ENCODE results near the gene OR5V1.
"Not testable (repeated sequence)": the region's sequence is repeated elsewhere in the genome, so short reads cannot be mapped to it uniquely, and the experiment has no call there.

OR5V1 gene

DNA sequence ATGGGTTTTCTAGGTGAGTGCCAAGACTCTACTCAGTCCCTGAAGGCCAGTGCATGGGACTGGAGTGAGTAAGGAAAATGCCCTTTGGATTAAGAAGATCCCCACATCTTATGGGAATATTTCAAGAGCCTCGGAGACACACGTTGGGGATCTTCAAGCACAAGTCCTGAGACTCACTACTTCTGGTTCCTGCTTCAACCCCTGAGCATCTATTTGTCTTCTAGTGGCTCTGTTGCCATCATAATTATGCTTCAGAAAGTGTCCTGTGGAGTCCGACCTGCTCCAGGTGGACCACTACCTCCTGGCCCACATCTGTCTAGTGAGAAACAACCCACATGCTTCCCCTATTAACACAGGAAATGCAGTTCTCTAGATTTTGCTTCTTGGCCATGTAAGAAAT lies at the start of gene OR5V1:
Gene OR5V1 (minus strand): TSS at position 101 of the 400 bp plus-strand sequence. CDS start 12,670 bp downstream, outside the sequence.
- no peak for DNase-seq (ENCODE audit: low read depth)

DNA sequence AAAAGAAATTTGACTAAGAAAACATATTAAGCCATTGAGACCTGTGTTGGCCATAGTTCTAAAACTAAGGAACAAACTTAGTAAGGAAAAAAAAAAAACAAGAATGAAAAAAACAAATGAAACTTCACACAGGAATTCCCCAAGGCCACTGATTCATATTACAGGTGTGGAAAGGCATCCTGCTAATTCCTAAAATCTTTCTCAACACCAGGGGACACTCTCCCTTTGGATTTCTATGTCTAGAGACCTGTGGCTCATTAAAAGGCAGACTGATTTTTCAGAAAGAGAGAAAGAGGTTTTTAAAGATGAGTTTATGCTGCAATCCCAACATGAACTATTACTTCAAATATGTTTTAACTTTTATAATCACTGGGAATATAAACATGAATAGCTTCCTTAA lies 45.9 kb upstream of the OR5V1 start, which contains the start of gene OR12D1:
Gene OR12D1 (plus strand): TSS at position 341 of the 400 bp plus-strand sequence.
- no peak for DNase-seq (ENCODE audit: low read depth)

DNA sequence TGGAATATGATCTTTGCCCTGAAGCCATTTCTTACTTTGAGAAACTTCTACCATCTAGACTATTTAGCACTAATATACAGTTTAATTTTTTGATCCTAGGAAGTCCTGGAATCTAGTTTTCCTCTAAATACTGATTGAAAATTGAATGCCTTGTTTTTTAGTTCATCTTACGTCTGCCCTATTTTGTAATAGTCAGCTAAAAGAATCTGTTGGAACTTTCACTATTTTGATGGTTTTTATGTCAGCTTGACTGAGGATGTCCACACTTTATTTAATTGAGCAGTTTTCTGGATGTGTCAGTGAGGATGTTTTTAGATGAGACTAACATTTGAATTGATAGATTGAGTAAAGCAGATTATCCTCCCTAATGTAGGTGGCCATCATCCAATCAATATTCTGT lies 35.1 kb upstream of the OR5V1 start:
- no peak for DNase-seq (ENCODE audit: low read depth)

DNA sequence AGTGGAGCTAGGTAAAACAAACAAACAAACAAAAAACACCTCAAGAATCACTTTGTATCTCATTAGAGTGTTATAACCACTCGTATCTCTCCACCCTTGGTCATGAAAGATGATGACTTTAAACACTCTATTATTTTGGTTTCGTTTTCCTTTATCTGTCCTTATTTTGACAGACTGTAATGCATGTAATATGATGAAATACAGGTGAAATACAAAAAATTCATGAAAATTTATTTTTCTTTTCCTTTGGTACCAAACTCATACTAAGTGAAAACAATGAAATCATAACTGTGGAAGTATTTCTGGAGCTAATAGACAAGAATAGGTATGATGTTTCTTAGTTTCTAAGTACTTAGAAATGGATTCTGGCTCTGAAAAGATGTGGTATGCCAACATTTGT lies 30.9 kb upstream of the OR5V1 start:
- no peak for DNase-seq (ENCODE audit: low read depth)

DNA sequence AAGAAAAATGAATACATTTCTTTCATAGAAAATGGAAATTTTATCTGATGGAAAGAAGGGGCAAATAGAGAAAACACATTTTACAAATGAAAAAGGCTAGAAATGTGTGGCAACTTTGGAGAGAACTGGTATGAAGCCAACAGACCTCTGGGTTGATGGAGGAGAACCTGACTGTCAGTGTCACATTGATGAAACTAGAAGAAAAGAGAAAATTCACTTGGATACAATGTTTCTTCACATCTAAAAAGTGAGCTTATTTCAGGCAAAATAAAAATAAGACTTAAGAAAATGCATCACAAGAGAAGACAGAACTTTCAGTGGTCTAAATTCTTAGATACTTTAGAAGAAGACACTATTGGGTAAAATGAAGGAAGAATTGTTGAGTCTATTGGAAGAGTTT lies 26.7 kb upstream of the OR5V1 start, which contains the start of gene OR12D2:
Gene OR12D2 (plus strand): TSS at position 301 of the 400 bp plus-strand sequence. CDS start 1,069 bp downstream, outside the sequence.
- no peak for DNase-seq (ENCODE audit: low read depth)

DNA sequence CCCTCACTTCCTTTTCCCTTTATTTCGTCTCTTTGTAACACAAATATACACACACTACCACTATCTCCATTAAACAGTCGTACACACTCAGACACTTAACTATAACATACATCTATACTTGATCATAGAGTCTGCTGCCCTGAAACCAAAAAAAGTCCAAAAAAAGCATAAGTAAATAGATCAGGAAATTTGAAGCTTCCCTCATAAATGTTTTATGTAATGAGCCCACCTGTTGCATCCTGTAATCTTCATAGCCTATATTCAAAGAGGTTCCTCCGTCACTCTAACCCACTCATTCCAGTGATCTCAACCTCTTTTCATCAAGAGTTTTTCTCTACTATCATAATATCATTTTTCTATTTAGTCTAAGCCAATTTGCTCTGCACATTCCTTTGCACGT lies 19.9 kb upstream of the OR5V1 start:
- DNase-seq (ENCODE audit: low read depth): no peak

DNA sequence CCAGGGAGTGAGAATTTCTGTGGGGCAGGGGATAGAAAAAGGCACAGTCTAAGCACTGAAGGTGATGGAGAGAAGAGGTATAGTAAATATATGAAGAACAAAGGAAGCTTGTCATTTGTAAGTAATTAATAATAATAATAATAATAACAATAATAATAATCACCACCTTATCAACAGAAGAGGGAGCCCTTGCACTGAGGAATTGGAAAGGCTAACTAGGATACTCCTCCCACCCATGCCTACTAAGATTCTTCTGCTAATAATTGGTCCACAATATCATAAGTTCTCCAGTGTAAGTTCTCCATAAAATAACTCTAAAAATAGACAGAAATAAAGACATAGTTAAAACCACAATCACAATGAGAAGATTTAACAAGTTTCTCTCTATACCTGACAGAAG lies 7.3 kb upstream of the OR5V1 start:
- no peak for DNase-seq (ENCODE audit: low read depth)

DNA sequence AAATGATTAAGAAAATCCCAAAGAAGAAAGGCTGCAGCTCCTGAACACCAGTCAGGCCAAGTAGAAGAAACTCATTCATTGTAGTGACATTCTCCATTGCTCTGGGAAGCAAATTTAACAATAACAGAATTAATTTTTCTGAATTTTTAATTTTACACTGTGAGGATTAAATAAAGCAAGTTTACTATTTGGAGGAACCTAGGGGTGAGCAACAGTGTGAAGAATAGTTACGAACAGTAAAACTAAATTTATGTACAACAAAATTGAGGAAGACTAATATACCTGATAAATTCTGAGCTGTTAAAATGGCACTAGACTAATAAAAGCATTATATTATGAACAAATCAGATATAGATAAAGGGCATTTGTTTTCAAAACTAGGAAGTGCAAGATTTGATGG lies 6.5 kb upstream of the OR5V1 start, which contains the start of gene OR12D3:
Gene OR12D3 (minus strand): TSS at position 101 of the 400 bp plus-strand sequence. CDS start 4 bp downstream, at position 97.
- DNase-seq (ENCODE audit: low read depth): no peak

DNA sequence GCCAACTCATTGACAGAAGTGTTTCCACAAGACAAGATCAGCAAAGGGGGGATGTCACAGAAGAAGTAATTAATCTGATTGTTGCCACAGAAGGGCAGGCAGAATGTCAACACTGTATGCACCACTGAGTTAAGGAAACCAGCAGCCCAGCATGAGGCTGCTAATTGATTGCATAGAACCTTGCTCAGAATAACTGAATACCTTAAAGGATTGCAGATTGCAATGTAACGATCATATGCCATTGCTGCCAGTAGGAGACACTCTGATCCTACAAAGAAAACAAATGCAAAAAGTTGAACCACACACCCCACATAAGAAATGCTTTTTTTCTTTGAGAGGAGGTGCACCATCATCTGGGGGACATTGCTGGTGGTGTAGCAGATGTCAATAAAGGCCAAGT lies 13.1 kb downstream of the OR5V1 start:
- no peak for DNase-seq (ENCODE audit: low read depth)

DNA sequence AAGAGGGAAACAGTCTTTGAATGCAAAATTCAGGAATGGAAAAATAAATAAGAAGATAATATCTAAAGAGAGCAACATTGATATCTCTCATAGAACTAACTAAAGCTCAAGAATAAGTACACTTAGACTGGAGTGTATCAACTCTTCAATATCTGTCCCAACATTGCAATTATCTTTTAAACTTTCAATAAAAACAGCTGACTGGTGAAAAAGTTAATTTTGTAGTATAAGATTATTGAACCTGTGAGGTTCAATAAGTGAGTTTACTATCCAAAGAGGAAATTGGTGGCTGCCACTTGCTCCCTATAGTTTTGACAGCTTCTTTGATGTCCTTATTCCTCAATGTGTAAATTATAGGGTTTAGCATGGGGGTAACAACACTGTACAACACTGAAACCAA lies 13.7 kb downstream of the OR5V1 start:
- no peak for DNase-seq (ENCODE audit: low read depth)

DNA sequence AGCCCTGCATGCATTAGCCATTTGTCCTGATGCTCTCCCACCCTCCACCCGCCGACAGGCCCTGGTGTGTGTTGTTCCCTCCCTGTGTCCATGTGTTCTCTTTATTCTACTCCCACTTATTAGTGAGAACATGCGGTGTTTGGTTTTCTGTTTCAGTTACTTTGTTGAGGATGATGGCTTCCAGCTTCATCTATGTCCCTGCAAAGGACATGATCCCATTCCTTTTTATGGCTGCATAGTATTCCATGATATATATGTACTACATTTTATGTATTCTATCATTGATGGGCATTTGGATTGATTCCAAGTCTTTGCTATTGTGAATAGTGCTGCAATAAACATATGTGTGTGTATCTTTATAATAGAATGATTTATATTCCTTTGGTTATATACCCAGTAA lies 19.3 kb downstream of the OR5V1 start:
- not testable (repeated sequence) for DNase-seq (ENCODE audit: low read depth)

DNA sequence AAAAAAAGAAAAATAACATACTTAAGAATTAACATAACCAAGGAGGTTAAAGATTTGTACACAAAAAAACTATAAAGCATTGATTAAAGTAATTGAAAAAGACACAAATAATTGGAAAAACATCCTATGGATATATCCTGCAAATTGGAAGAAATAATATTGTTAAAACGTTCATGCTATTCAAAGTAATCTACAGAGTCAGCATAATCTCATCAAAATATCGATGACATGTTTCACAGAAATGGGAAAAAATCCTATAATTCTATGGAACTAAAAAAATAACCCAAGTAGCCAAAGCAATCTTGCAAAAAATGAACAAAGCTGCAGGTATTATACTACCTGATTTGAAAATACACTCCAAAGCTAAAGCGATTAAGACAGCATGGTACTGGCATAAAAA lies 23.3 kb downstream of the OR5V1 start:
- DNase-seq (ENCODE audit: low read depth): no peak

DNA sequence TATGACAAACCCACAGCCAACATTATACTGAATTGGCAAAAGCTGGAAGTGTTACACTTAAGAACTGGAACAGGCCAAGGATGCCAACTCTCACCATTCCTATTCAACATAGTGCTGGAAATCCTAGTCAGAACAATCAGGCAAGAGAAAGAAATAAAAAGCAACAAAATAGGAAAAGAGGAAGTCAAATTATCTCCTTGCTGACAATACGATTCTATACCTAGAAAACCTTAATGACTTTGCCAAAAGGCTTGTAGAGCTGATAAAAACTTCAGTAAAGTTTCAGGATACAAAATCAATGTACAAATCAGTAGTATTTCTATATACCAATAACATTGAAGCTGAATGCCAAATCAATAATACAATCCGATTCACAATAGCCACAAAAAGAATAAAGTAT lies 32.4 kb downstream of the OR5V1 start:
- DNase-seq (ENCODE audit: low read depth): no peak

DNA sequence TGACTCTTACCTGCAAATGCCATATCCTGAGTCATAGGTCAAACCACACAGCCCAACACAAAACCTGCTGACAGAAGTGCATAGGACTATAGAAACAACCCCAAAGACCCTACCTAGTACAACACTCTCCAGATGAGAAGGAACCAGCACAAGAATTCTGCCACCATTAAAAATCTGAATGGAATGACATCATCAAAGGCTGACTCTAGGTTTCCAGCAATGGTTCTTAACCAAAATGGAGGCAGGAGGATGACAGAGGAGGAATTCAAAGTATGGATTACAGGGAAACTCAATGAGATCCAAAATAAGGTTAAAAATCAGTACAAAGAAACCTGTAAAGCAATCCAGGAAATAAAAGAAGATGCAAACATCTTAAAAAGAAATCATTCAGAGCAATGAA lies 36.0 kb downstream of the OR5V1 start:
- no peak for DNase-seq (ENCODE audit: low read depth)

DNA sequence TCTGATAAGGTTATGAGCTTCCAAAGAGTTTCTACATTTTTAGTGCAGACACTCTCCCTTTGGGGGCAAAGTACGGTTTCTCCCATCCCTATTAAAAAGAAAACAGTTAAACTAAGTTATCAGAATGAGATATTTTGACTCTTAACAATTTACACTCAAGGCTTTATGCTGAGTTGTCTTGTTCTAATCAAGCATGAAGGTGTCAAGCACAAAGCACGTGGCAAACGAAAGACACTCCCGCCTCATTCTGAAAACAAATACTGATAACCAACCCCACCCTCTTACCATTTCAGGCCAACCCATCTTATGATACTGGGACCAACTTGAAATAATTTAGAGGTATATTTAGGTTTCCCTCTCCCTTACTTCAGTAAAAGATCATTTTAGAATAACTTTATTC lies 42.9 kb downstream of the OR5V1 start:
- DNase-seq (ENCODE audit: low read depth): no peak

DNA sequence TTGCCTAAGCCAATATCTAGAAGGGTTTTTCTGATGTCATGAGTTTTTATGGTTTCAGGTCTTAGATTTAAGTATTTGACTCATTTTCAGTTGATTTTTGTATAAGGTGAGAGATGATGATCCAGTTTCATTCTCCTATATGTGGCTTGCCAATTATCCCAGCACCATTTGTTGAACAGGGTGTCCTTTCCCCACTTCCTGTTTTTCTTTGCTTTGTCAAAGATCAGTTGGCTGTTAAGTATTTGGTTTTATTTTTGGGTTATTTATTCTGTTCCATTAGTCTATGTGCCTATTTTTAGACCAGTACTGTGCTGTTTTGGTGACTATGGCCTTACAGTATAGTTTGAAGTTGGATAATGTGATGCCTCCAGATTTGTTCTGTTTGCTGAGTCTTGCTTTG lies 45.3 kb downstream of the OR5V1 start:
- not testable (repeated sequence) for DNase-seq (ENCODE audit: low read depth)

DNA sequence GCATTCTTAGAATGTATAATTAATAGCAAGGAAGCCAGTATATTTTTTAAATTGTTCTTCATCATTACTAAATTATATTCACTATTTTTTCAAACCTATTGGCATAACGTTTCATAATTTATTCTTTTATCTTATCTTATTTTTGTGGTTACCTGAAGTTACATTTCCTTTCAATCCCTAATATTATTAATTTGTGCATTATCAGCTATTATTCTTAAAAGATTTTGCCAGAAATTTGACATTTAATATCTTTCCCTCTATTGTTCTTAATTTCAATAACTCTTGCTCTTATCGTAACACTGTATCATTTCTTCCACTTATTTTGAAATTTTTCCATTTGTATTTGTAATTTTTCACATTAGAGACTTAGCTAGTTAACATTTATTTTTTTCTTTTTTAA lies 48.7 kb downstream of the OR5V1 start:
- no peak for DNase-seq (ENCODE audit: low read depth)
